ENCODE data around the gene CNGB1. TPM values are rescaled to one million over a fixed set of nuclear protein-coding genes. Genes with fewer than 3 reads are reported as not detected.
"Not testable (repeated sequence)": the region's sequence is repeated elsewhere in the genome, so short reads cannot be mapped to it uniquely, and the experiment has no call there.

Gene CNGB1
- total RNA-seq, 1 experiment from 2014 or later, result not detected

DNA sequence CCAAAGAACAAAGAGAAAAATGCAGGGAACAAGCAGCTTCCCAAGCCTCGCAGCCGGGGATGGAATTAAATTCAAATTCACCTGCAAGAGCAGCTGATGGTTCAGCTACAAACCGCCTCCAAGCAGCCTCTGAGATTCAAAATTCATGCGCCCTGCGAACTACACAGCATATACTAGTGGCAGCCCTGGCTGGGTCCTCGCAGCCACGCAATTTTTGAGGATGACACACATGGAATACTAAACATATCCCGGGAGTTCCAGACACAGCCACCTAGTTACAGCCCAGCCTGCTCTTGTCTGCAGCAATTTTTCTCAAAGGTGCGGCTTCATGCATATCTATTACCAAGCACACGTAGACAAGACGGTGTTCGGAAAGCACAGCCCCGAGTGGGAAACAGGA, 132.8 kb downstream of the CNGB1 start:
- DNase-seq, result no peak
- Histone ChIP-seq H3K4me3 (no peak overlapping the region), H3K36me3 (no peaks in the 10 kb centered on the region), H3K27ac (no peak overlapping the region), H3K9me3 (replicated peaks) (no peaks in the 10 kb centered on the region), H3K27me3 (peaks cover 26% of the 10 kb centered on the region), H3K4me1 (no peaks in the 10 kb centered on the region; the same call in 1 of the 2 replicates)

DNA sequence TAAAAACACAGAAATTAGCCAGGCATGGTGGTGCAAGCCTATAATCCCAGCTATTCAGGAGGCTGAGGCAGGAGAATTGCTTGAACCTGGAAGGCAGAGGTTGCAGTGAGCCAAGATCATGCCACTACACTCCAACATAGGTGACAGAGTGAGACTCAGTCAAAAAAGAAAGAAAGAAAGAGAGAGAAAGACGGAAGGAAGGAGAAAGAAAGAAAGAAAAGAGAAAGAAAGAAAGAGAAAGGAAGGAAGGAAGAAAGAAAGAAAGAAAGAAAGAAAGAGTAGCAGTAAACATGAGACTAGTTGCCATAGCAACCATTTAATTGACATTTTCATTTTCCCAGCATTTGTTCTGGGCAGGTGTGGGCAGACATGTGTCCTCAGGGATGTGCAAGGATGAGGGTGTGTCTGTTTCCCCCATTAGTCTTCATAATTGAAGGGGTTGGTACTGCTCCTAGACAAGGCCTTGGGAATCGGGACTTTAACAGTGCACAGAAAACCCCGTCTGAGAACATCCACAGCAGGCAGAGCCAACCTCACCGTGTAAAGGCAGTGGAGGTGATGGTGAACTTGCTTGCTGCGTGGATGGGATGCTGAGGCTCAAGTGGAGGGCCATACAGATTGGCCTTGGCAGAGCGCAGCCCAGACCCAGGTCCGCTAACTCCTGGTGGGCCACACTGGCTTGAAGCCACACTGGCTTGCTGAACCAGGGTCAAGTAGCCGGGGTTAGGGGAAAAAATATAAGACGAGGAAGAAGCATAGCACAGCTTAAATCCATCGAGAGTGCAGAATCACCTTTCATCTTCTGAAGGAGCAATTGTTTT, 133.4 kb downstream of the CNGB1 start:
- H3K36me3 ChIP-seq, result no peaks in the 10 kb centered on the region
- no peak overlapping the region for H3K4me3 ChIP-seq
- H3K27me3 ChIP-seq, result peaks cover 25% of the 10 kb centered on the region
- H3K27ac ChIP-seq, result no peak overlapping the region
- H3K9me3 ChIP-seq (replicated peaks), result no peaks in the 10 kb centered on the region
- no peak for DNase-seq
- no peaks in the 10 kb centered on the region; the same call in 1 of the 2 replicates for H3K4me1 ChIP-seq

DNA sequence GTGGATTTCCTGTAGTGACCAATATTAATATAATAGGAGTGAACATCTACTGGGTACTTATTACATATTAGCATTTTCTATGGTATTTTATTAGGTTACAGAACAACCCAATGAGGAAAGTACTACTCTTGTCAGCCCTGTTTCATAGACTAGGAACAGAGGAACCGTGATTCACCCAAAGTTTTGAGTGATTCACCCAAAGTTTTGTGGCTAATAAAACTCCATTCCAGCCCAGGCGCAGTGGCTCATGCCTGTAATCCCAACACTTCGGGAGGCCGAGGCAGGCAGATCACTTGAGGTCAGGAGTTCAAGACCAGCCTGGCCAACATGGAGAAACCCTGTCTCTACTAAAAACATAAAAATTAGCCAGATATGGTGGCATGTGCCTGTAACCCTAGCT, 135.5 kb downstream of the CNGB1 start:
- not testable (repeated sequence) for H3K27ac ChIP-seq, DNase-seq

DNA sequence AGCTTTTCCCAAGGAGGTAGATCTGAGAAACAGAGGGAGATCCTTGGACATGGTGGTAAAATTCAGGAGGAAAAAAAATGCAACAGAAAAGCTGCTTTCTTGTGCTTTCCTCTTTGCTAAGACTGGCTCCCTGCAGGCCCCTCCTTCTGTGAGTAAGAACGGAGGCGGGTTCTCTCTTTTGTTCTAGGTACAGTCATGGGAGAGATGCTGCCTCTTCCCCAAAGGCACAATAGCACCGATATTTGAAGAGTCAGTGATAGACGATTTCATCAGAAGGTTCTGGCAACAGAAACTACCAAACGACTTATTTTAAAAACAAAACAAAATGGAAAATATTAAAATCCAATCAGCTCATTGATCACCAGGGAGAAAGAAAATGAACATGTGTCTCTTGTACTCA, 136.0 kb downstream of the CNGB1 start:
- no peak overlapping the region for H3K4me3 ChIP-seq
- no peak overlapping the region for H3K27ac ChIP-seq
- no peaks in the 10 kb centered on the region for H3K9me3 ChIP-seq (replicated peaks)
- peaks cover 20% of the 10 kb centered on the region for H3K27me3 ChIP-seq
- no peak for DNase-seq
- no peaks in the 10 kb centered on the region for H3K4me1 ChIP-seq
- H3K36me3 ChIP-seq, result no peaks in the 10 kb centered on the region

More for the DNA sequence above, 135.5 kb downstream of the CNGB1 start:
- H3K36me3 ChIP-seq; H3K9me3 ChIP-seq (replicated peaks); H3K4me1 ChIP-seq; H3K4me3 ChIP-seq: not testable (repeated sequence)
- peaks cover 25% of the 10 kb centered on the region for H3K27me3 ChIP-seq

Other genes starting within 250 kb of the CNGB1 start
- gene KATNB1, start 235.4 kb downstream of the CNGB1 start, total RNA-seq (2014; rRNA removed; shearing (Covaris generic)), result 35.2 and 38.9 TPM in 2 replicates
- 11.4 and 11.8 TPM in 2 replicates for gene KIFC3, start 168.6 kb downstream of the CNGB1 start, total RNA-seq (2014; rRNA removed; shearing (Covaris generic))
- gene ZNF319, start 29.5 kb upstream of the CNGB1 start, total RNA-seq (2014; rRNA removed; shearing (Covaris generic)), result 5.6 and 5.7 TPM in 2 replicates
- gene USB1, start 30.3 kb upstream of the CNGB1 start, total RNA-seq (2014; rRNA removed; shearing (Covaris generic)), result 20.4 and 21.1 TPM in 2 replicates
- gene MMP15, start 54.6 kb upstream of the CNGB1 start, total RNA-seq (2014; rRNA removed; shearing (Covaris generic)), result 3.5 and 3.9 TPM in 2 replicates
- gene CFAP20, start 158.3 kb upstream of the CNGB1 start, total RNA-seq (2014; rRNA removed; shearing (Covaris generic)), result 116 and 119 TPM in 2 replicates
- gene CSNK2A2, start 227.0 kb upstream of the CNGB1 start, total RNA-seq (2014; rRNA removed; shearing (Covaris generic)), result 73.4 and 77.7 TPM in 2 replicates